ENCODE results near the gene SPIB.

DNA sequence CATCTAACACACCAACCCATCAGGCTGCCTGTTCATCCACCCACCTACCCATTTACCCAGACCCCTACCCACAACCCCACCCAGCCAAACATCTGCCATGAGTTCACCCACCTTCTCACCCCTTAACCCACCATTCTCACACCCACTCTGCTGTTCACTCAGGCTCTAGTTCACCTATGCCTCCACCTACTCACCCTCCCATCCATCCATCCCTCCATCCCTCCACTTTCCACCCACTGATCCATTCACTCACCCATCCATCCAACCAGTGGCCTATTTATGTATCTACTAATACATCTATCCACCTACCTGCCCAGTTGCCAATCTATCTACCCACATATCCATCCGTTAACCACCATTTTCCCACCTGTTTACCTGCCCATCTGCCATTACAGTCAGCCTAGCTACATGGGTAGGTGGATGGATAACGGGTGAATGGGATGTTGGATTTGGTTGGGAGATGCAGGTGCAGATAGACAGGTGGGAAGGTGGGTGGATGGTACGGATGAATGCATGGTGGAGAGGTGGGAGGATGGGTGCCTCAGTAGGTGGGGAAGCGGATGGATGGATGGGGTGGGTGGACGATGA is 19.2 kb downstream of the SPIB start:
- TF ChIP-seq, protein P1, sequence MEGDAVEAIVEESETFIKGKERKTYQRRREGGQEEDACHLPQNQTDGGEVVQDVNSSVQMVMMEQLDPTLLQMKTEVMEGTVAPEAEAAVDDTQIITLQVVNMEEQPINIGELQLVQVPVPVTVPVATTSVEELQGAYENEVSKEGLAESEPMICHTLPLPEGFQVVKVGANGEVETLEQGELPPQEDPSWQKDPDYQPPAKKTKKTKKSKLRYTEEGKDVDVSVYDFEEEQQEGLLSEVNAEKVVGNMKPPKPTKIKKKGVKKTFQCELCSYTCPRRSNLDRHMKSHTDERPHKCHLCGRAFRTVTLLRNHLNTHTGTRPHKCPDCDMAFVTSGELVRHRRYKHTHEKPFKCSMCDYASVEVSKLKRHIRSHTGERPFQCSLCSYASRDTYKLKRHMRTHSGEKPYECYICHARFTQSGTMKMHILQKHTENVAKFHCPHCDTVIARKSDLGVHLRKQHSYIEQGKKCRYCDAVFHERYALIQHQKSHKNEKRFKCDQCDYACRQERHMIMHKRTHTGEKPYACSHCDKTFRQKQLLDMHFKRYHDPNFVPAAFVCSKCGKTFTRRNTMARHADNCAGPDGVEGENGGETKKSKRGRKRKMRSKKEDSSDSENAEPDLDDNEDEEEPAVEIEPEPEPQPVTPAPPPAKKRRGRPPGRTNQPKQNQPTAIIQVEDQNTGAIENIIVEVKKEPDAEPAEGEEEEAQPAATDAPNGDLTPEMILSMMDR (IDR thresholded peaks at IDR 0.05 in 8 of 11, conservative IDR thresholded peaks at IDR 0.05 in 3 of 11) = no peak
- no peak for TF ChIP-seq POLR2A (IDR thresholded peaks at IDR 0.05)
